GM12873 (cell line): ENCODE measurements around the gene GJA10.
A peak's percentile ranks its signal among the peaks of the same experiment; 100 is the strongest.

Experiments
- CTCF ChIP-seq: IDR thresholded peaks from 2 replicates; pipeline ENCODE4 v1.5.1; 2012; ENCODE audit warnings: low read depth, mild to moderate bottlenecking, moderate library complexity, low read length, control low read depth; ENCODE audit not compliant: insufficient read depth; ENCODE audit errors: missing control alignments

GJA10 gene

GRCh38 chr6:89873721-89874120 is 20.5 kb upstream of the GJA10 start:
- no peak for TF ChIP-seq CTCF

GRCh38 chr6:89874438-89874837 is 19.8 kb upstream of the GJA10 start:
- TF ChIP-seq CTCF = no peak

GRCh38 chr6:89886378-89887120 is 7.7 kb upstream of the GJA10 start:
- TF ChIP-seq CTCF = no peak

GRCh38 chr6:89887452-89888137 is 6.7 kb upstream of the GJA10 start:
- TF ChIP-seq CTCF = no peak

- no peak for TF ChIP-seq CTCF
These were observed 6.1 kb upstream of the GJA10 start for GRCh38 chr6:89888138-89888514.

GRCh38 chr6:89888871-89889270 is 5.4 kb upstream of the GJA10 start:
- no peak for TF ChIP-seq CTCF

- TF ChIP-seq CTCF = peak; percentile 30
These were observed 1.7 kb upstream of the GJA10 start for GRCh38 chr6:89892577-89892976.
